NCI-H1105 treated with DMSO at 0.1 percent for 48 hours (cell line): ENCODE results near the gene ATXN7L2.

Source experiments
- DNase-seq: peaks from one replicate; lab custom pipeline; 2025; lab: John Stamatoyannopoulos, UW

ATXN7L2 gene

GRCh38 chr1:109499081-109499480 is 15.4 kb downstream of the ATXN7L2 start:
- no peak for DNase-seq

GRCh38 chr1:109499661-109500536 is 16.2 kb downstream of the ATXN7L2 start:
- peak; percentile 2 for DNase-seq

GRCh38 chr1:109500941-109501381 is 17.3 kb downstream of the ATXN7L2 start:
- no peak for DNase-seq

- no peak for DNase-seq
Observed at GRCh38 chr1:109501644-109502363, 18.1 kb downstream of the ATXN7L2 start.

GRCh38 chr1:109502364-109502851 is 18.7 kb downstream of the ATXN7L2 start:
- DNase-seq: no peak

- no peak for DNase-seq
Observed at GRCh38 chr1:109503935-109504334, 20.2 kb downstream of the ATXN7L2 start.

- DNase-seq: no peak
Observed at GRCh38 chr1:109504974-109505373, 21.3 kb downstream of the ATXN7L2 start.

- no peak for DNase-seq
Observed at GRCh38 chr1:109508001-109508872, 24.5 kb downstream of the ATXN7L2 start.

GRCh38 chr1:109508873-109509175 is 25.1 kb downstream of the ATXN7L2 start:
- no peak for DNase-seq

GRCh38 chr1:109509176-109510134 is 25.8 kb downstream of the ATXN7L2 start, which contains the start of gene AMIGO1:
TSS of gene AMIGO1 (minus strand) at chr1:109509727. CDS start at chr1:109508912, 815 bp downstream.
- DNase-seq: peak; percentile 63

- peak; percentile 67 for DNase-seq
Observed at GRCh38 chr1:109513110-109513710, 29.5 kb downstream of the ATXN7L2 start.

- no peak for DNase-seq
Observed at GRCh38 chr1:109514846-109515245, 31.1 kb downstream of the ATXN7L2 start.

GRCh38 chr1:109516872-109517271 is 33.2 kb downstream of the ATXN7L2 start:
- DNase-seq: no peak

GRCh38 chr1:109517337-109517736 is 33.6 kb downstream of the ATXN7L2 start:
- DNase-seq: no peak

- no peak for DNase-seq
Observed at GRCh38 chr1:109521002-109521951, 37.6 kb downstream of the ATXN7L2 start.

- DNase-seq: no peak
Observed at GRCh38 chr1:109522026-109522425, 38.3 kb downstream of the ATXN7L2 start.

GRCh38 chr1:109523706-109524105 is 40.0 kb downstream of the ATXN7L2 start:
- DNase-seq: no peak

- DNase-seq: no peak
Observed at GRCh38 chr1:109527098-109527811, 43.5 kb downstream of the ATXN7L2 start.
